DOHH2 (cell line): ENCODE measurements around the gene HOXA2.

ENCODE experiments used
- H3F3A ChIP-seq: fragments of 200-600 bp; sonication (generic), shearing (Covaris generic); 2 replicates; pipeline ENCODE4 v1.6.0; 2016; ENCODE audit warnings: antibody characterized with exemption, mild to moderate bottlenecking; ENCODE audit not compliant: control insufficient read depth, insufficient read depth
- H3K27ac ChIP-seq: fragments of 200-600 bp; sonication (generic); 2 replicates; pipeline ENCODE4 v1.5.1; 2014; ENCODE audit warnings: low read depth, mild to moderate bottlenecking, low read length, moderate library complexity
- H3K27me3 ChIP-seq: fragments of 200-600 bp; sonication (generic); 2 replicates; pipeline ENCODE4 v1.6.1; 2014; ENCODE audit warnings: mild to moderate bottlenecking, low read length, mixed read lengths; ENCODE audit not compliant: control insufficient read depth
- H3K36me3 ChIP-seq: fragments of 200-600 bp; sonication (generic); 2 replicates; pipeline ENCODE4 v1.6.1; 2014; ENCODE audit warnings: mild to moderate bottlenecking, low read length, moderate library complexity, mixed read lengths; ENCODE audit not compliant: control insufficient read depth
- H3K4me1 ChIP-seq: fragments of 200-600 bp; sonication (generic); 2 replicates; pipeline ENCODE4 v1.6.1; 2014; ENCODE audit warnings: mild to moderate bottlenecking, low read length, mixed read lengths; ENCODE audit not compliant: control insufficient read depth
- H3K4me2 ChIP-seq: fragments of 200-600 bp; sonication (generic); 2 replicates; pipeline ENCODE4 v1.6.0; 2014; ENCODE audit warnings: mild to moderate bottlenecking, low read length, moderate library complexity
- H3K4me3 ChIP-seq: fragments of 200-600 bp; sonication (generic); 2 replicates; pipeline ENCODE4 v1.5.1; 2014; ENCODE audit warnings: mild to moderate bottlenecking, low read length, mixed read lengths
- H3K79me2 ChIP-seq: fragments of 200-600 bp; sonication (generic); 2 replicates; pipeline ENCODE4 v1.6.1; 2014; ENCODE audit warnings: mild to moderate bottlenecking, low read length, mixed read lengths; ENCODE audit not compliant: control insufficient read depth
- H3K9me2 ChIP-seq: fragments of 200-600 bp; sonication (generic); replicated peaks from 2 replicates; pipeline ENCODE4 v1.6.1; 2014; ENCODE audit warnings: mild to moderate bottlenecking, low read length, mixed read lengths; ENCODE audit not compliant: control insufficient read depth
- H3K9me3 ChIP-seq: fragments of 200-600 bp; sonication (generic); 2 replicates; pipeline ENCODE4 v1.6.1; 2014; ENCODE audit warnings: antibody characterized with exemption, low read length, mixed read lengths; ENCODE audit not compliant: control insufficient read depth, insufficient read depth
- H4K20me1 ChIP-seq: fragments of 200-600 bp; sonication (generic); 2 replicates; pipeline ENCODE4 v1.6.0; 2014; ENCODE audit warnings: low read depth, mild to moderate bottlenecking, antibody characterized with exemption, low read length, moderate library complexity; ENCODE audit not compliant: control insufficient read depth, insufficient read depth
- EZH2phosphoT487 ChIP-seq: fragments of 200-600 bp; sonication (generic); IDR thresholded peaks from 2 replicates; pipeline ENCODE4 v1.6.1; 2017; ENCODE audit warnings: borderline replicate concordance, mild to moderate bottlenecking, antibody characterized with exemption, low read length, moderate library complexity, mixed read lengths
- TF ChIP-seq, protein P1 (sequence below): fragments of 200-600 bp; sonication (generic); IDR thresholded peaks from one replicate; pipeline ENCODE4 v1.5.1; 2014; ENCODE audit warnings: antibody characterized with exemption, mild to moderate bottlenecking, low read depth, low read length; ENCODE audit not compliant: poor library complexity, severe bottlenecking

The HOXA2 gene

DNA sequence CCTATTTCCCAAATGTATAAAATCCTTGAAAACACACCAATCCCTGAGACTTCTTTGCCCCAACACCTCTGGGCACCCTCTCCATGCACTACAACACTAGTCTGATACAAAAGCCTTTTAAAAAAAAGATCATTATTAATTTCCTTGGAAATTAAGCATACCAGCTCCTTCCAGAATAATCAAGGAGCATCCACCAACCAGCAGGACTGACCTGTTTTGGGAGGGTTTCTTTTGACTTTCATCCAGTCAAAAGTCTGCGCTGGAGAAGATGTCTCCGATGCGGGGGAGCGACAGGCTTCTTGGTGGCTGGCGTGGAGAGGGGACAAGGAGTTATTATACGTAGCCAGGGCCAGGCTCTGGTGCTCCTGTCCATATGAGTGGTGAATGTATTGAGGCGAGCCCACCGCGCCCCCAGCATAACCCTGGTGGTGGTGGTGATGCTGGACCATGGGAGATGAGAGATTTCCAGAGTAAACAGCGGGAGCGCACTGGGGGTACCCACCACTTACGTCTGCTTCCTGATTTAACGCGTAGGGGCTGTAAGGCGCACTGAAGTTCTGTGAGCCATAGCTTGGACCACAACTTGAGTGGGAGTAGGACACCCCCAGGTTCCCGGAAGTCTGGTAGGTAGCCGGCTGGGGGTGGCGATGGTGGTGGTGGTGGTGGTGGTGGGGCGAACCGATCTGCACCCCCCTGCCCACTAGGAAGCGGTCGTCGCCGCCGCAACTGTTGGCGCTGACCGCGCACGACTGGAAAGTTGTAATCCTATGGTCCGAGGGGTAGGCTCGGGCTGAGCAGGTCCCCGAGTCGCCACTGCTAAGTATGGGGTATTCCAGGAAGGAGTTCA is 7.2 kb downstream of the HOXA2 start:
- H3K27ac ChIP-seq, result no peak overlapping the region
- peak overlapping the region; percentile 90 for H3K4me3 ChIP-seq
- 0 out of 2 replicates have a peak, but pooled peaks have one; percentile 24 for TF ChIP-seq EZH2phosphoT487
- TF ChIP-seq, protein P1, sequence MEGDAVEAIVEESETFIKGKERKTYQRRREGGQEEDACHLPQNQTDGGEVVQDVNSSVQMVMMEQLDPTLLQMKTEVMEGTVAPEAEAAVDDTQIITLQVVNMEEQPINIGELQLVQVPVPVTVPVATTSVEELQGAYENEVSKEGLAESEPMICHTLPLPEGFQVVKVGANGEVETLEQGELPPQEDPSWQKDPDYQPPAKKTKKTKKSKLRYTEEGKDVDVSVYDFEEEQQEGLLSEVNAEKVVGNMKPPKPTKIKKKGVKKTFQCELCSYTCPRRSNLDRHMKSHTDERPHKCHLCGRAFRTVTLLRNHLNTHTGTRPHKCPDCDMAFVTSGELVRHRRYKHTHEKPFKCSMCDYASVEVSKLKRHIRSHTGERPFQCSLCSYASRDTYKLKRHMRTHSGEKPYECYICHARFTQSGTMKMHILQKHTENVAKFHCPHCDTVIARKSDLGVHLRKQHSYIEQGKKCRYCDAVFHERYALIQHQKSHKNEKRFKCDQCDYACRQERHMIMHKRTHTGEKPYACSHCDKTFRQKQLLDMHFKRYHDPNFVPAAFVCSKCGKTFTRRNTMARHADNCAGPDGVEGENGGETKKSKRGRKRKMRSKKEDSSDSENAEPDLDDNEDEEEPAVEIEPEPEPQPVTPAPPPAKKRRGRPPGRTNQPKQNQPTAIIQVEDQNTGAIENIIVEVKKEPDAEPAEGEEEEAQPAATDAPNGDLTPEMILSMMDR, result no peak
- peaks cover 15% of the 10 kb centered on the region for H3K79me2 ChIP-seq
- H3K36me3 ChIP-seq, result no peaks in the 10 kb centered on the region
- H3K9me3 ChIP-seq, result no peaks in the 10 kb centered on the region
- H4K20me1 ChIP-seq, result no peaks in the 10 kb centered on the region
- peaks cover 20% of the 10 kb centered on the region for H3K27me3 ChIP-seq
- no peaks in the 10 kb centered on the region for H3K9me2 ChIP-seq
- H3K4me1 ChIP-seq, result peaks cover 36% of the 10 kb centered on the region
- H3F3A ChIP-seq, result peaks cover 3% of the 10 kb centered on the region; the same call in 1 of the 2 replicates
- peak overlapping the region; percentile 89 for H3K4me2 ChIP-seq

DNA sequence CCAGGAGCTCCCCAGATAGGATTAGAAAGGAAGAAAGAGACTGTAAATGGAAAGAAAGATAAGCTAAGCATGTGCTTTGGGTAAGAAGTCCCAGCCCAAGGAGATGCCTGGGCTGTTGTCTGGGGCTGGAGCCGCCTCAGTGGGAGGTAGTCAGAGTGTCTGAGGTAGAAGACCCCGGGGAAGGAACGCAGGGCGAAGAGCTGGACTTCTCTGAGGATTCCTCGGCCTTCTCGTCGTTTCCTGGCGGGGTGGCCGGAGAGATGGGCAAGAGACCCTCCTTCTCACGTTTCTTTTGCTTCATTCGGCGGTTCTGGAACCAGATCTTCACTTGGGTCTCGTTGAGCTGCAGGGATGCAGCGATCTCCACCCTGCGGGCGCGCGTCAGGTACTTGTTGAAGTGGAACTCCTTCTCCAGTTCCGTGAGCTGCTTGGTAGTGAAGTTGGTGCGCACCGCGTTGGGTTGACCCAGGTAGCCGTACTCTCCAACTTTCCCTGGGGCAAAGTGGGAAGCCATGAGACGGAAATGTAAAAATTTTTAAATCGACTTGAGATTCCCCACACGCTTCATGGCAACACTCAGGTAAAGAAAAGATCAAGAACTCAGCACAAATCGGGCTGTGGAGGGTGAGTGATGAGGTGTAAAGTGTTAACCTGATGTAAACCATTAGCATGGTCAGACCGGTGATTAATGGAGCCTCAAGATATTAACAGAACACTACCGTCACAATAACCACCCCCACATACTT is 8.0 kb downstream of the HOXA2 start:
- TF ChIP-seq, protein P1, result no peak
- no peak for TF ChIP-seq EZH2phosphoT487
- Histone ChIP-seq H3K27ac (no peak overlapping the region), H3K79me2 (peaks cover 15% of the 10 kb centered on the region), H3K4me1 (peaks cover 36% of the 10 kb centered on the region), H3K4me2 (peak overlapping the region; percentile 89), H3K9me3 (no peaks in the 10 kb centered on the region), H3F3A (peaks cover 1% of the 10 kb centered on the region; the same call in 1 of the 2 replicates), H3K27me3 (peaks cover 27% of the 10 kb centered on the region), H3K9me2 (no peaks in the 10 kb centered on the region), H4K20me1 (no peaks in the 10 kb centered on the region), H3K4me3 (peak overlapping the region; percentile 90), H3K36me3 (no peaks in the 10 kb centered on the region)

DNA sequence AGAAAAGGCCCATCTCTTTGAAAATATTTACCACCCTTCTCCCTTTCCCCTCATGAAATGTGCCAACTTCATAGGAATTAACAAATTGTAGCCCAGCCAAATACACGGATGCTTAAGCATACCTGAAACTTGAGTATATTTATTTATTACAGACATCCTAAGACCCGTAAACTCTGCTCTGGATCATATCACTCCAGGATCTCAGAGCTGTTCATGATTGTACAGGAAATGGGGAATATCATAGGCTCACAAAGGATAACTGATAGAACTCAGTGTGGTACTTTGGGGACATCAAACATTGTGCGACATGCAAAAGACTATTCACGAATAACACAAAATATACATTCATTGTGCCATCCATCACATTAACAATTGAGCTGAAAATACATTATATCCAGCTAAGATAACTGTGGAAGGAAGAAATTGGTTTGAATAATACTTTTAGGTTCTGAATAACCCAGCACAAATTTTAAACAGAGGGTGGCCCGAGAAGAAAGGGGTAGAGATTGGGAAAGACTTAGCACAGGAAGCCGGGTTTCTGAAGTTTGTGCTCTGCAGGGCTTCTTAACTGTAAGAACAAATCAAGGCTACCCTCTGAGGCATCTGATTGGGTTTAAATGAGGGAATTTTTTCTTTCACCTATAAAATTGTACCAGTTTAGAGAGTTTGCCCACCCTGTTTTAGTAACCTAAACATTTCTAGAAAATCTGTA is 9.1 kb downstream of the HOXA2 start:
- no peaks in the 10 kb centered on the region for H4K20me1 ChIP-seq
- H3K4me2 ChIP-seq, result no peak overlapping the region
- H3K9me3 ChIP-seq, result no peaks in the 10 kb centered on the region
- no peak overlapping the region for H3K27ac ChIP-seq
- H3K79me2 ChIP-seq, result peaks cover 15% of the 10 kb centered on the region
- TF ChIP-seq, protein P1, result no peak
- TF ChIP-seq EZH2phosphoT487, result no peak
- peaks cover 36% of the 10 kb centered on the region for H3K4me1 ChIP-seq
- no peaks in the 10 kb centered on the region for H3F3A ChIP-seq
- H3K9me2 ChIP-seq, result no peaks in the 10 kb centered on the region
- H3K36me3 ChIP-seq, result no peaks in the 10 kb centered on the region
- H3K4me3 ChIP-seq, result no peak overlapping the region
- peaks cover 31% of the 10 kb centered on the region for H3K27me3 ChIP-seq
